RKO (cell line): Measurements from ENCODE around the gene NR4A1.
A peak's percentile ranks its signal among the peaks of the same experiment; 100 is the strongest.

ENCODE experiments used
- DNase-seq: peaks from one replicate; pipeline ENCODE4 v3.0.0-alpha.2; 2016; ENCODE audit warnings: low spot score

NR4A1 gene

GRCh38 chr12:52050758-52051541 lies at the start of gene NR4A1:
NR4A1 (plus strand) TSS chr12:52051442; CDS start chr12:52054329, 2,887 bp downstream.
- peak; percentile 93 for DNase-seq

- no peak for DNase-seq
These were observed 48.2 kb upstream of the NR4A1 start for GRCh38 chr12:52003016-52003550.

- DNase-seq, result no peak
These were observed 47.7 kb upstream of the NR4A1 start for GRCh38 chr12:52003591-52003990.

GRCh38 chr12:52004042-52004648 lies 47.1 kb upstream of the NR4A1 start:
- peak; percentile 55 for DNase-seq

GRCh38 chr12:52005218-52005902 lies 45.9 kb upstream of the NR4A1 start:
- DNase-seq, result no peak

GRCh38 chr12:52005903-52006703 lies 45.1 kb upstream of the NR4A1 start:
- DNase-seq, result no peak

GRCh38 chr12:52006726-52007157 lies 44.5 kb upstream of the NR4A1 start, which contains the start of gene TAMALIN:
TAMALIN (plus strand) TSS chr12:52006946; CDS start chr12:52007020, 74 bp downstream.
- no peak for DNase-seq

GRCh38 chr12:52007158-52007921 lies 43.9 kb upstream of the NR4A1 start:
- DNase-seq, result no peak

- no peak for DNase-seq
These were observed 43.2 kb upstream of the NR4A1 start for GRCh38 chr12:52007982-52008510.

GRCh38 chr12:52009081-52009751 lies 42.0 kb upstream of the NR4A1 start:
- DNase-seq, result no peak

GRCh38 chr12:52010152-52010622 lies 41.1 kb upstream of the NR4A1 start:
- no peak for DNase-seq

- DNase-seq, result no peak
These were observed 40.3 kb upstream of the NR4A1 start for GRCh38 chr12:52010692-52011601.

- DNase-seq, result no peak
These were observed 39.5 kb upstream of the NR4A1 start for GRCh38 chr12:52011602-52012214.

- DNase-seq, result no peak
These were observed 37.5 kb upstream of the NR4A1 start for GRCh38 chr12:52013626-52014310.

GRCh38 chr12:52014567-52015530 lies 36.4 kb upstream of the NR4A1 start:
- no peak for DNase-seq

GRCh38 chr12:52015532-52016041 lies 35.7 kb upstream of the NR4A1 start:
- DNase-seq, result no peak
